Midbrain (tissue), 1 donor: ENCODE data around the gene BCL2L15.

ENCODE experiments used
- DNase-seq: peaks from one replicate; lab custom pipeline; 2025; lab: John Stamatoyannopoulos, UW

The BCL2L15 gene

DNA sequence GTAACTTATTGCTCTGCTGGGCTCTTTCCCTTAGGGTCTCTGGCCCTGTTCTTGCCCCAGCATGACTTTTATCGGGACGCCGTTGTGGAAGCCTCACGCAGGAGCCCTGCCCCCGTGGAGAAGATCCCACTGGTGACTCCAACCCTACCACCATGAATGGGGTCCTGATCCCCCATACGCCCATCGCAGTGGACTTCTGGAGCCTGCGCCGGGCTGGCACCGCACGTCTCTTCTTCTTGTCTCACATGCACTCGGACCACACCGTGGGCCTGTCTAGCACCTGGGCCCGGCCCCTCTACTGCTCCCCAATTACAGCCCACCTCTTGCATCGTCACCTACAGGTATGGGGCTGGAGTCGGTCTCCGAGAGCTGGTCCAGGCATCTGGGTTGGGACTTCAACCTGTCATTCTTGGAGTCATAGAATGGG is 18.1 kb upstream of the BCL2L15 start:
- DNase-seq, result no peak

DNA sequence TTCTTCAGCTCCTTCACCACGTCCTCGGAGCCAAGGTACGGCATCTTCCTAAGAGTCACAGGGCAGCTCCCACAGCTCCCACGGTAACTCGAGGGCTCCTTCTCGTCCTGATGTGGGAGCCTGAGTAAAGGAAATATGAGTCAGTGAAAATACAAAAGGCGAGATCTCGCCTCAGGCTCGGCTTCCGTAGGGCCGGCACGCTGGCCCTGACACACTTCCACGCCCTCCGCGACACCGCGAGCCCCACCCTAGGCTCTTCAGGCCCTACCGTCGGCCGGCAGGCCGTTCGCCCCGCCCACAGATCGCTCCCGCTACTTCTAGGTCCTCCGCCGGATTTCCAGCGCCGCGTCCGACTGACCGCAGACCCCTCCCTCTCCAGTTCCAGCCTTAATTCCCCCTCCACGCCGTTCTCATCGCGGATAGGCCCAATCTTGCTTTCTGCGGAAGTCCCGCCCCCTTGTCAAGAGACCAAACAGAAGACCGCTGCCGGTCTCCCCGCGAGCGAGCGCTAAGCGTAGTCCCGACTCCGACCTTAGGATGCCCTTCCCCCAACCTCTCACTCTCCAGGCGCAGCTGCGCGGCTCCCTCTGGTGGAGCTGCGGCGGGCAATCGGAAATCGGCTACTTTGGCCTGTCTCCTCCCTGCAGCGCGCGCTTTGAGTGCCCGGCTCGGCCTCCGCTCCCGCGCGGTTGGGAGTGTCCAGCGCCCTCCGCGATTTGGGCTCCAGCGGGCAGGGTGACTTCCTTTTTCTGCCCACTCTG is 17.5 kb upstream of the BCL2L15 start, which contains the start of the genes AP4B1 and DCLRE1B:
TSS of gene AP4B1 (minus strand) at position 126 of the 761 bp plus-strand sequence. CDS start at position 44, 82 bp downstream.
TSS of gene DCLRE1B (plus strand) at position 653 of the 761 bp plus-strand sequence. CDS start 261 bp downstream, outside the sequence.
- DNase-seq, result peak; percentile 99

GRCh38 chr1:113904293-113904673 is 16.9 kb upstream of the BCL2L15 start:
- no peak for DNase-seq

- DNase-seq, result no peak
Measured at GRCh38 chr1:113903501-113904292, 16.3 kb upstream of the BCL2L15 start.

GRCh38 chr1:113901191-113901590 is 13.8 kb upstream of the BCL2L15 start:
- DNase-seq, result no peak

DNA sequence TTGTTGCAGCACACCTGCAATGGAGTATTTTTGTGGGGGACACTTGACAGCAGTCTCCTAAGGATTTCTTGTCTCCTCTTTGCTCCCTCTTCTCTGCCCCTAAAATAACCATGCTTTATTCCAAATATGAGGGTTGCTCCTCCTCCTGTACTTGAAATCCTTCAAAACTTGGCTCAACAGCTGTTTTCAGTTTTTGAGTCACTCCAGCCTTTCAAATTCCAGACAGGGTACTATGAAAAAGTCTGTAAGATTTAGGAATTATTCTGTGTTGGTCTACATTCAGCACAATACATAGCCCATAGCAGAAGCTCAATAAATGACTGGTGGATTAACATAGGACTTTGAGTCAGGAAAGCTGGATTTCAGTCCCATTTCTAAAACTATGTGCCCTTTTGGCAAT is 11.7 kb upstream of the BCL2L15 start:
- DNase-seq, result no peak

DNA sequence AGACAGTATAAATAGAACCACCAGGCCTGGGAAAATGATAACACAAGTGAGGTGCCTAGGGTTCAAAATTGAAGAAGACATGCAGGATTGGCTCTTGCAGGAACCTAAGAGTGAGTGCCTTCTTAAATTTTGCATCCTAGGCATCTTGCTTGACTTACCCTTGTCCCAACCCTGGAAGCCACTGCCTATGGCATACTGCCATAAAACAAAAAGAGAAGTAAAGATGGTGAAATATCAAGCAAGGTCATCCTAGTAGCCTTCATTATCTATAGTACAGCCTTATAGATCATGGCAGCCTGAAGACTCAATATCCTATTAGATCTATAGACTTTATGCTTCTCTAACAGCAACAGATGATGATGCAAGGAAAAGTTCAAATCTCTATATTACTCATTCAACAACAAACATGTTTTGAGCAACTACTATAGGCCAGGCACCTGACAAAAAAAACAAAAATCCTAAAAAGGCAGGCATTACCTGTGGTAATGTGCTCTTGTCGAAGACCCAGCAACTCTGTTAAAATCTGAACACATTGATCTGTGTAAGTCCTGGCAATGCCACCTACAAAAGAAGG is 10.9 kb upstream of the BCL2L15 start:
- DNase-seq, result no peak

- DNase-seq, result no peak
Measured at GRCh38 chr1:113895961-113896360, 8.6 kb upstream of the BCL2L15 start.

DNA sequence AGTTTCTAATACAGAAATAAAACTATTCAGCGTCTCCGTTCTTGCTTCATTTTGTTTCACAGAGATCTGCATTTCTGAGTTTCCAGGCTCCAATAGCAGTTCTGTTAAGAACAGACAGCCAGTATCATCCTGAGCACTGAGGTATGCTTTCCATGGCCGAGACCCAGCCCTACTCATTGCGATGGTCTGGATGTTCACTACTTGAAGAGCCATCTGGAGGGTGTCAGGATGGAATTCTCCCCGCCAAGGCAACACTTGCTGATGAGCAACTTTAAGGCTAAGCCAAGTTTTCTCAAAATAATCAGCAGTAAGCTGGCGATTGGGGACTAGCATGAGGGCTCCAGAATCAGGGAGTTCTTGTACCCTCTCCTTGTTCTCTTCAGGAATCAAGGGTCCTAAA is 7.7 kb upstream of the BCL2L15 start:
- DNase-seq, result no peak

GRCh38 chr1:113893267-113893666 is 5.9 kb upstream of the BCL2L15 start:
- DNase-seq, result no peak

- DNase-seq, result no peak
Measured at GRCh38 chr1:113891631-113892220, 4.3 kb upstream of the BCL2L15 start.

DNA sequence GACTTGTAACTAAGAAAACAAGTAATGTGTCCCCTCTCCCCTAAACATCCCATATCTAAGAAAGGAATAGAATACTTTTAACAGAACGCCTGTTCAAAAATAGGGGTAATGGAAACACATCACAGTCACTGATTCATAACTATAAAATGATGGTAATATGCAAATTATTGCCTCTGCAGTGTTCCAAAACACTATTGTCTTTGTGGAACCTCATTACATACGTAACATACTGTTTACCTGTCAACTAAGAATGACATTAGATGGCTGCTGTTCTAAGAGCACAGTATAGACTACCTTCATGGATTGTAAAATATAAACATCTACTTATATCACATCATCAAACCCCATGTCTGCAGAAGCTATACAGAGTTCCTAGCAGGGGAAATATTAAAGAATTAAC is 3.4 kb upstream of the BCL2L15 start:
- DNase-seq, result no peak

DNA sequence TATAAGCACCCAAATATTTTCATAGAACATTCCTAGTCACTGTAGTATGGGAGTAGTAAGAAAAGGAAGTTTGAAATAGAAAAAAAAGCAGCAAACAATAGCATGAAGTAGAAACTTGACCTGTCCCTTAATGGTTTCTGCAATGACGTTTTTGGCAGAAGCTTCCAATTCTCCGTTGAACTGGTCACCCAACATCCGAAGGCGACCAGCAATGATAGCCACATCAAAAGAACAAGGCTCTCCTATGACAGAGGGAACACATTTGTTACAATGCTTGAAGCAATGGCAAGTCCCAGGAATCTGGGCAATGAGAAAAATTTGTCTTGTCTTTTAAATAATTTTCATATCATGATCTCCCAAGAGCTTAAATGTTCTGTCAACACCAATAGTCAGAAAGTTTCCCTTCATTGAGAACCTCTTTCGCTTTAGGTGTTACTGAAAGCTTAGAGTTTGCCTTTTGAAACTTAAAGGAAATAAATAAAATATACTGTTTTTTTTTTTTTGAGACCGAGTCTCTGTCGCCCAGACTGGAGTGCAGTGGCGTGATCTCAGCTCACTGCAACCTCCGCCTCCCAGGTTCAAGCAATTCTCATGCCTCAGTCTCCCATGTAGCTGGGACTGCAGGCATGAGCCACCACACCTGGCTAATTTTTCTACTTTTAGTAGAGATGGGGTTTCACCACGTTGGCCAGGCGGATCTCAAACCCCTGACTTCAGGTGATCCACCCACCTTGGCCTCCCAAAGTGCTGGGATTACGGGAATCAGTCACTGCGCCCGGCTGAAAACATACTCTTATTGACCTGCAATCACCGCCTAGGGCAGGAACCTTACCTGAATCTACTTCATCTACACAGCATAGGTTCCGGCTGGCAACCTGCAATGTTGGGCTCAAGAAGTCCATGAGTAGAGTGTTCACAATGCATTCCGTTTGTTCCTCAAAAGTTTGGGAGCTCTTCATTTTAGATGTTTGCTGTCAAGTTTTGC is 672 bp downstream of the BCL2L15 start:
- DNase-seq, result no peak

- DNase-seq, result no peak
Measured at GRCh38 chr1:113881661-113882060, 5.7 kb downstream of the BCL2L15 start.

- no peak for DNase-seq
Measured at GRCh38 chr1:113879739-113880038, 7.7 kb downstream of the BCL2L15 start.

DNA sequence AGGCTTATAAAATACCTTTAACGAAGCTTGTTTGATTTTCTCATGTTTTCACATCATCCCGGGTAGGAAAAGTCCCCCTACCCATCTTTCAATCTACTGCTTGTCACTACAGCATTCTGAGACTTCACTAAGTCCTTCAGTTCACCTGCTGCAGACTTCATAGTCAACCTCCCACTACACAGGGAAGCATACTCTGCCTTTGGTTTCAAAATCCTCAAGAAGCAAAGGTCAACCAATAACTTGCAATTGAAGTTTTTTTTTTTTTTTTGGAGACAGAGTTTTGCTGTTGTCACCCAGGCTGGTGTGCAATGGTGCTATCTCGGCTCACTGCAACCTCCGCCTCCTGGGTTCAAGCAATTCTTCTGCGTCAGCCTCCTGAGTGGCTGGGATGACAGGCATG is 11.2 kb downstream of the BCL2L15 start:
- no peak for DNase-seq

DNA sequence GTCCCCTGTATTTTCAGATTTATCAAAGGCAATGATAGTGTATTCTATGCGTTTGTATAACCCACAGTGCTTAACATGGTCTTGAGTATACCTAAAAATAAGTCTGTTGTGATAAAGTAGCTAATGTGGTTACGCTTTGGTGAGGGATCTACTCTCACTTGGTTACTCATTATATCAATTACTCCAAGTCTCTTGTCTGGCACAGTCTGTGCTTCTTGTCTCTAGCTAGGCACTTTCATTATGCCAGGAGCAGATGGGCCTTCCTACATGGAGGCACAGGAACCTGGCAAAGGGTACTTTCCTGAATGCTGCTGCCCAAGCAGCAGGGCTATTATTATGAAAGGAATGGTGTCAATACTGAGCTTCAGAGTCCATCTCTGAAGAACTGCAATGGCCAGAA is 11.7 kb downstream of the BCL2L15 start:
- DNase-seq, result no peak

DNA sequence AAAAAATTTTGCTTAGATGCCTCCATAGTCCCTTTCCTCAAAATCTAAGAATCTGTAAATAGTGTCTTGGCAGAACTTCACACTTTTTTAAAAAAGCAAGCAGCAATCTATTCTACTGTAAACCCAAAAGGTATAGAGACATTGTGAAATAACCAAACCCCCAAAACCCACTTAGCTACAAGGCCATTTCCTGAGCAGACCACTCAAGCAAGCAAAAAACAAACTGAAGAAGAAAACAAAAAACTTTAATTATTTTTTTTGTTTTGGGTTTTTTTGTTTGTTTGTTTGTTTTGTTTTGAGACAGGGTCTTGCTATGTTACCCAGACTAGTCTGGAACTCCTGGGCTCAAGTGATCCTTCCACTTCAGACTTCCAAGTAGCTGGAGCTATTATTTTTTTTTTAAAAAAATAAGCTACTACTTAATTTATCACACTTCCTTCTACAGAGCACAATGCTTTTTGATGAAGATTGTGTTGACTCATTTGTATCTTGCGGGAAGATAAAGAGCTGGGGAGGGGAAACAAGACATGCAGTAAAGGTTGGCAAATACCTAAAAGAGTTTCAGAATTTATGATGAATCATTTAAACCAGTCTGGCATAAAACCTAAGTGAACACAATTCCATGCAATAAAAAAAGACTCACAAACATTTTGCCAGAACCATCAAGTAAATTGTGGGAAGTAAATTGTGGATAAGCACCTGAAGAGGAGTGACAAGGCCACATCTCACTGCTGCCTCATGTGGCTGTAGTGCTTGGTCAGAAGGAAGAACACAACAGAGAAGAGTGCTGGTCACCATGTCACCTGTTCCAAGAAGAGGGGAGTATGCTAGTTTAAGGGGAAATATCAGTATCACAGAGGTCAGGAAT is 13.1 kb downstream of the BCL2L15 start:
- no peak for DNase-seq

DNA sequence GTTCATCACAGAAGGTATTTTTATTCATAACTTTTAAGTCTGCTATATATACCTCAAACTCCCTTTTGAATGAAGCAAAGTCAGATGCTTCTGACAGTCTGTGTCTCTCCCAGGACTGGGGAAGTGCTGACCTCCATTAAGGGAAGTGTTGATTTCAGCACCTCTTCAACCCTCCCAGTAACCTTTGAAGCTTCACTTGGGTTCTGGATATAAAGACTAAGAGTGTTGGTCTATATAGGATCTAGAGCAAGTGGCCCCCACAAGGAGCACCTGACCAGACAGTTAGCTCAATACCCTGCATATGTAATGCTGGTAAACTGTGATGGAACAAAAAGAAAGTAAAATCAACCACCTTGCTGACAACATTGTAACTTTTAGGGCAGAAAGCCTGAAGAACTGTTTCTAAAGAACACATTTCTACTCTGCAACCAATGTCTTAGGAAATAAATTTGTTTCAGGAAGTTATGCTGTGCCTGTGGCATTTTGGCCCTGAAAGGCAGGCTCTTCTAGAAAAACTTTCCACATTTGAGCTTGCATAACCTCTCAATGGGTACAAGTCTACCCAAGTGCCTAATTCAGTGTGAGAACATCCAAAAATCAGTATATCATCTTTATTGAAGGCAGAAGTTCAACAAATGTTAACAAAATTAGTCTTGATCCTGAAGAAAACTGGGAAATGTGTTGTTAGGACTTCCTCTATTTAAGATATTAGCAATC is 15.0 kb downstream of the BCL2L15 start:
- no peak for DNase-seq
